IMR-90 (cell line): ENCODE data around the gene FBLN1. TPM values are rescaled to one million over a fixed set of nuclear protein-coding genes. Genes with fewer than 3 reads are reported as not detected.

ENCODE experiments used
- ATAC-seq: fragments of 200-7000 bp; cut with Tn5 transposase; 2 replicates; pipeline ENCODE4 v1.9.1; 2020; ENCODE audit warnings: low read depth, mild to moderate bottlenecking, moderate library complexity
- BruUV-seq: library from RNA; stranded (reverse); fragments of 400-500 nt; replicated peaks from 2 replicates; lab custom pipeline; 2021; lab: Mats Ljungman, UMichigan
- CTCF ChIA-PET: fragments of 300-600 bp; formaldehyde crosslinking; extraction: SDS; loops from one replicate; lab custom pipeline; 2021; ENCODE audit warnings: antibody characterized with exemption; lab: Yijun Ruan, JAX
- POLR2A ChIA-PET: fragments of 300-600 bp; sonication (Branson Sonifier 250); formaldehyde crosslinking; loops from one replicate; lab custom pipeline; 2022; ENCODE audit warnings: antibody characterized with exemption; ENCODE audit not compliant: unreplicated experiment; lab: Charles Lee
- DNase-seq: peaks from one replicate; pipeline ENCODE4 v3.0.0; 2013
- H2AFZ ChIP-seq: replicated peaks from 2 replicates; pipeline ENCODE3; 2013; ENCODE audit warnings: low read length, mild to moderate bottlenecking; ENCODE audit not compliant: poor library complexity
- H2AK5ac ChIP-seq: 2 replicates; pipeline ENCODE4 v1.6.1; 2013; ENCODE audit warnings: low read depth, low read length, inconsistent platforms
- H2AK9ac ChIP-seq: replicated peaks from 2 replicates; pipeline ENCODE3; 2013; ENCODE audit warnings: mild to moderate bottlenecking, low read depth, low read length, moderate library complexity; ENCODE audit not compliant: poor library complexity
- H2BK120ac ChIP-seq: 2 replicates; pipeline ENCODE4 v1.6.1; 2013; ENCODE audit warnings: low read depth, low read length, inconsistent platforms
- H2BK15ac ChIP-seq: 3 replicates; pipeline ENCODE4 v1.6.1; 2013; ENCODE audit warnings: low read depth, low read length, inconsistent platforms
- H2BK20ac ChIP-seq: 2 replicates; pipeline ENCODE4 v1.6.1; 2013; ENCODE audit warnings: low read depth, mild to moderate bottlenecking, inconsistent platforms, low read length, moderate library complexity
- H2BK5ac ChIP-seq: 2 replicates; pipeline ENCODE4 v1.6.1; 2013; ENCODE audit warnings: mild to moderate bottlenecking, low read depth, low read length, inconsistent platforms; ENCODE audit not compliant: poor library complexity, severe bottlenecking
- H3K14ac ChIP-seq: replicated peaks from 2 replicates; pipeline ENCODE4 v1.6.1; 2013; ENCODE audit warnings: low read depth, low read length, inconsistent platforms
- H3K18ac ChIP-seq: 2 replicates; pipeline ENCODE4 v1.6.1; 2013; ENCODE audit warnings: low read depth, low read length, control low read depth
- H3K23ac ChIP-seq: 2 replicates; pipeline ENCODE4 v1.6.1; 2013; ENCODE audit warnings: low read depth, low read length, inconsistent platforms
- H3K27ac ChIP-seq: 2 replicates; pipeline ENCODE4 v1.5.1; 2013; ENCODE audit warnings: mild to moderate bottlenecking, control low read depth, low read length; ENCODE audit not compliant: insufficient read depth
- H3K27me3 ChIP-seq: 2 replicates; pipeline ENCODE4 v1.6.1; 2013; ENCODE audit warnings: low read length; ENCODE audit not compliant: control insufficient read depth, insufficient read depth
- H3K36me3 ChIP-seq: 2 replicates; pipeline ENCODE4 v1.6.1; 2013; ENCODE audit warnings: low read length, mixed read lengths; ENCODE audit not compliant: control insufficient read depth, insufficient read depth
- H3K4ac ChIP-seq: 2 replicates; pipeline ENCODE4 v1.6.1; 2013; ENCODE audit warnings: low read depth, low read length, inconsistent platforms
- H3K4me1 ChIP-seq: 2 replicates; pipeline ENCODE4 v1.6.1; 2013; ENCODE audit warnings: low read length, mixed read lengths; ENCODE audit not compliant: control insufficient read depth, insufficient read depth
- H3K4me2 ChIP-seq: 2 replicates; pipeline ENCODE4 v1.6.1; 2013; ENCODE audit warnings: low read depth, mild to moderate bottlenecking, control low read depth, low read length, moderate library complexity
- H3K4me3 ChIP-seq: 2 replicates; pipeline ENCODE4 v1.5.1; 2013; ENCODE audit warnings: low read depth, mild to moderate bottlenecking, control low read depth, low read length, moderate library complexity; ENCODE audit not compliant: insufficient read depth
- H3K56ac ChIP-seq: 2 replicates; pipeline ENCODE4 v1.6.1; 2013; ENCODE audit warnings: low read length, inconsistent platforms; ENCODE audit not compliant: insufficient read depth; ENCODE audit errors: extremely low read depth
- H3K79me1 ChIP-seq, 2 experiments: 2 replicates each; pipeline ENCODE4 v1.6.1; 2013; ENCODE audit warnings: low read length in 2 of 2, inconsistent platforms in 1 of 2, low read depth in 1 of 2
- H3K9ac ChIP-seq: 2 replicates; pipeline ENCODE4 v1.6.1; 2013; ENCODE audit warnings: low read depth, low read length, control low read depth
- H3K9me1 ChIP-seq: 2 replicates; pipeline ENCODE4 v1.6.1; 2013; ENCODE audit warnings: low read length, inconsistent platforms; ENCODE audit not compliant: insufficient read depth
- H3K9me3 ChIP-seq: 2 replicates; pipeline ENCODE4 v1.6.1; 2013; ENCODE audit warnings: low read length; ENCODE audit not compliant: control insufficient read depth, insufficient read depth
- H4K20me1 ChIP-seq: 2 replicates; pipeline ENCODE4 v1.6.1; 2013; ENCODE audit warnings: low read length, inconsistent platforms; ENCODE audit not compliant: insufficient read depth
- H4K5ac ChIP-seq: 2 replicates; pipeline ENCODE4 v1.6.1; 2013; ENCODE audit warnings: mild to moderate bottlenecking, low read depth, low read length, control low read depth
- H4K8ac ChIP-seq, 2 experiments: 2 replicates each; pipeline ENCODE4 v1.6.1; 2013; ENCODE audit warnings: low read depth in 2 of 2, low read length in 2 of 2, control low read depth in 1 of 2, inconsistent platforms in 1 of 2
- H4K91ac ChIP-seq: 2 replicates; pipeline ENCODE4 v1.6.1; 2013; ENCODE audit warnings: low read depth, low read length, inconsistent platforms; ENCODE audit not compliant: insufficient read depth
- MXI1 ChIP-seq: IDR thresholded peaks from 2 replicates; pipeline ENCODE4 v1.6.1; 2012; ENCODE audit warnings: low read depth, mild to moderate bottlenecking, low read length, moderate library complexity, borderline replicate concordance
- RAD21 ChIP-seq: IDR thresholded peaks from 2 replicates; pipeline ENCODE4 v1.6.1; 2012; ENCODE audit warnings: low read length, improper control_type of control experiment
- WGBS, 2 experiments: methylation state at CpG; one replicate each; pipeline versions ENCODE4 v1.1.5 to v1.1.7; 2013; ENCODE audit warnings: missing lambda C conversion rate in 2 of 2; ENCODE audit not compliant: insufficient read length in 1 of 2; ENCODE audit errors: extremely low coverage in 2 of 2; 5-methylcytosine and 5-hydroxymethylcytosine counted together
- dilution Hi-C: fragments of 300-500 bp; cut with HindIII; formaldehyde crosslinking; loops from one replicate; pipeline ENCODE4 v1.14.3; 2018; ENCODE audit warnings: low sequenced_read_pairs; ENCODE audit not compliant: unreplicated experiment
- in situ Hi-C: fragments of 300-500 bp; cut with MboI; formaldehyde crosslinking; loops from 3 replicates; pipeline ENCODE4 v1.14.3; 2019; ENCODE audit warnings: low sequenced_read_pairs, inconsistent platforms, mixed read lengths
- intact Hi-C: fragments of 100-400 bp; cut with micrococcal nuclease; formaldehyde crosslinking; loops from 2 replicates; pipeline ENCODE4 v1.10.0; 2022
- polyA plus RNA-seq, 3 experiments: library from polyadenylated mRNA; depleted of rRNA; stranded (reverse); fragments of >200 nt; gene quantifications; 2 replicates each; pipeline ENCODE4 v1.2.3, GENCODE V29; 2012; ENCODE audit warnings: low replicate concordance in 1 of 3
- total RNA-seq: library from RNA; depleted of rRNA; stranded (reverse); fragments of >200 nt; gene quantifications from 2 replicates; pipeline ENCODE4 v1.2.3, GENCODE V29; 2012

FBLN1 gene
- total and polyA plus RNA-seq, 2 of the 4 experiments (the other 2 are of a cell fraction): 11.3 to 87.9 TPM

DNA sequence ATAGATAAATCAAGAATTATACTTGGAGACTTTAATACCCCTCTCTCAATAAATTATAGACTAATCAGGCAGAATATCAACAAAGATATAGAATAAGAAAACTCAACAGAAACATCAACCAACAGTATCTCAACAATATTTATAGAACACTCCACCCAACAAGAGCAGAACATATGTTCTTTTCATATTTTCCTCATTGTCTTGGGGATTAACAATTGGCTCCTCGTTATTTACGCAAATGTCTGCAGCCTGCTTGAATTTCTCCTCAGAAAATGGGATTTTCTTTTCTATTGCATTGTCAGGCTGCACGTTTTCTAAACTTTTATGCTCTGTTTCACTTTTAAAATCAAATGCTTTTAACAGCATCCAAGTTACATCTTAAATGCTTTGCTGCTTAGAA, 37.0 kb upstream of the FBLN1 start:
- H3K14ac ChIP-seq: no peak overlapping the region
- no peak overlapping the region for H4K8ac ChIP-seq
- no peaks in the 10 kb centered on the region for H3K36me3 ChIP-seq
- no peak overlapping the region for H2BK5ac ChIP-seq
- H3K9ac ChIP-seq: no peak overlapping the region
- no peak overlapping the region for H2BK20ac ChIP-seq
- no peak overlapping the region for H3K27ac ChIP-seq
- peaks cover 11% of the 10 kb centered on the region for H3K4me1 ChIP-seq
- no peak for ATAC-seq
- H3K27me3 ChIP-seq: no peaks in the 10 kb centered on the region
- no peak overlapping the region for H4K5ac ChIP-seq
- no CpG with 5 or more reads among the region's 3 CpGs for WGBS, 2 experiments
- no peak overlapping the region for H2AK9ac ChIP-seq
- no peak overlapping the region for H2AFZ ChIP-seq
- no peak overlapping the region for H4K91ac ChIP-seq
- POLR2A ChIA-PET: no interaction called here
- CTCF ChIA-PET: no interaction called here
- TF ChIP-seq MXI1: no peak
- TF ChIP-seq RAD21: no peak
- DNase-seq: no peak
- dilution Hi-C loops (no loop called here), intact Hi-C loops (no loop called here), in situ Hi-C loops (no loop called here)
- no TSS peak for BruUV-seq
- H3K56ac ChIP-seq: no peak overlapping the region
- no peaks in the 10 kb centered on the region for H3K79me1 ChIP-seq
- no peak overlapping the region for H2AK5ac ChIP-seq
- H3K4ac ChIP-seq: no peak overlapping the region
- no peaks in the 10 kb centered on the region for H4K20me1 ChIP-seq
- H3K9me1 ChIP-seq: 0 out of 2 replicates have a peak, but pooled peaks cover 3% of the 10 kb centered on the region
- H3K9me3 ChIP-seq: peaks cover 11% of the 10 kb centered on the region
- no peak overlapping the region for H3K23ac ChIP-seq
- no peak overlapping the region for H3K4me2 ChIP-seq
- H2BK15ac ChIP-seq: no peak overlapping the region
- no peak overlapping the region for H3K4me3 ChIP-seq
- no peak overlapping the region for H2BK120ac ChIP-seq
- no peak overlapping the region for H3K18ac ChIP-seq
